MM.1S (cell line): Measurements from ENCODE around the gene CREB5.

ENCODE experiments used
- DNase-seq: peaks from one replicate; pipeline ENCODE4 v3.0.0-alpha.2; 2015
- H2AFZ ChIP-seq: fragments of 300-600 bp; sonication (generic); 2 replicates; pipeline ENCODE4 v1.6.0; 2016; ENCODE audit warnings: antibody characterized with exemption, low read length
- H3F3A ChIP-seq: fragments of 300-600 bp; sonication (generic); 2 replicates; pipeline ENCODE4 v1.6.1; 2016; ENCODE audit warnings: mild to moderate bottlenecking, antibody characterized with exemption, low read length, moderate library complexity, mixed read lengths; ENCODE audit not compliant: insufficient read depth
- H3K27ac ChIP-seq: fragments of 300-600 bp; sonication (generic); 2 replicates; pipeline ENCODE4 v1.5.1; 2016; ENCODE audit warnings: mild to moderate bottlenecking, low read length
- H3K27me3 ChIP-seq: fragments of 300-600 bp; sonication (generic); replicated peaks from 2 replicates; pipeline ENCODE4 v1.6.0; 2016; ENCODE audit warnings: low read length; ENCODE audit not compliant: insufficient read depth
- H3K36me3 ChIP-seq: fragments of 300-600 bp; sonication (generic); replicated peaks from 2 replicates; pipeline ENCODE4 v1.6.1; 2016; ENCODE audit warnings: mild to moderate bottlenecking, low read length, mixed read lengths; ENCODE audit not compliant: insufficient read depth
- H3K4me1 ChIP-seq: fragments of 300-600 bp; sonication (generic); 2 replicates; pipeline ENCODE4 v1.6.1; 2016; ENCODE audit warnings: low read length, mixed read lengths
- H3K4me2 ChIP-seq: fragments of 300-600 bp; sonication (generic); 2 replicates; pipeline ENCODE4 v1.6.0; 2016; ENCODE audit warnings: low read depth, low read length
- H3K4me3 ChIP-seq: fragments of 300-600 bp; sonication (generic); 2 replicates; pipeline ENCODE4 v1.5.1; 2016; ENCODE audit warnings: low read length, mixed read lengths
- H3K79me2 ChIP-seq: fragments of 300-600 bp; sonication (generic); 2 replicates; pipeline ENCODE4 v1.6.1; 2016; ENCODE audit warnings: mixed run types, low read length, mixed read lengths
- H3K9ac ChIP-seq: fragments of 300-600 bp; sonication (generic); 2 replicates; pipeline ENCODE4 v1.6.1; 2016; ENCODE audit warnings: low read length, mixed read lengths
- H3K9me2 ChIP-seq: fragments of 300-600 bp; sonication (generic); replicated peaks from 2 replicates; pipeline ENCODE4 v1.6.1; 2016; ENCODE audit warnings: mild to moderate bottlenecking, low read length, mixed read lengths; ENCODE audit not compliant: insufficient read depth
- H3K9me3 ChIP-seq: fragments of 300-600 bp; sonication (generic); replicated peaks from 2 replicates; pipeline ENCODE4 v1.6.1; 2016; ENCODE audit warnings: mild to moderate bottlenecking, low read length, mixed read lengths; ENCODE audit not compliant: insufficient read depth
- H4K20me1 ChIP-seq: fragments of 300-600 bp; sonication (generic); 2 replicates; pipeline ENCODE4 v1.6.1; 2016; ENCODE audit warnings: mild to moderate bottlenecking, low read length, moderate library complexity, mixed read lengths; ENCODE audit not compliant: insufficient read depth
- EZH2 ChIP-seq: fragments of 300-600 bp; sonication (generic); optimal IDR thresholded peaks from 2 replicates; pipeline ENCODE3; 2017; ENCODE audit warnings: low read depth, mild to moderate bottlenecking, antibody characterized with exemption, low read length, mixed read lengths
- EZH2phosphoT487 ChIP-seq: fragments of 300-600 bp; sonication (generic); IDR thresholded peaks from 2 replicates; pipeline ENCODE4 v1.6.1; 2018; ENCODE audit warnings: antibody characterized with exemption, low read length
- TF ChIP-seq, protein P1 (sequence below): fragments of 300-600 bp; sonication (generic); IDR thresholded peaks from 2 replicates; pipeline ENCODE4 v1.5.1; 2016; ENCODE audit warnings: antibody characterized with exemption, low read length, mixed read lengths

CREB5 gene

DNA sequence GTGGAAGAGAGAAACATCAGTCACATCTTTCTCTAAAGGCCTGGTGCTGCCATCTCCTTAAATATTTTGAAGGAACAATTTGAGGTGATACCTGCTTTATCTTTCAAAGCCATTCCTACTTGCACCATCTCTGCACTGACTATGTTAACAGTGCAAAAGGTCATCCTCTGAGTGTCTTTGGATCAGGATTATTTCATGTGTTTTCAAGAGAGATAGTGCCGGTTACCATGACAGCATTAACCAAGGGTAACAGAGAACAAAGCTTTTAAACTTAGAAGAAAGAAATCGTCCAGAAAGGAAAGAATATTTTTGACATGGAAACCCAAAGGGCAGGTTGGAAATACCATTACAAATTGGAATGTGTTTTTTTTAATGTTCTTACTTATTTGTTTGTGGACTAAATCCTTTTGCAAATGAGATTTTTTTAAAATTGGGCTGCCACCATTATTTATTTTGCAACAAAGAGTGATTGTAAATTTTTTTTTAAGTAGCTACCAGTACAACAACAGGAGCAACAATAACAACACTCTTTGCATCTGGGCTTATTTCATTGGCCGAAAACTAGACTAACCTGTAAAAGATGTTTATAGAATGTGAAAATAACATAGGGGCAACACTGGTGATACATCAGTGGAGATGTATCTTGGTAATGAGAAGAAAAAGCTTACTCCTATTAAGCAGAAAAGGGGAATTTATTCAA, 234.2 kb downstream of the CREB5 start:
- H3K9ac ChIP-seq, result no peak overlapping the region
- no peaks in the 10 kb centered on the region for H3K36me3 ChIP-seq
- no peaks in the 10 kb centered on the region for H3K27me3 ChIP-seq
- no peaks in the 10 kb centered on the region for H4K20me1 ChIP-seq
- H3K79me2 ChIP-seq, result no peaks in the 10 kb centered on the region
- H3K4me1 ChIP-seq, result no peaks in the 10 kb centered on the region
- H3K4me3 ChIP-seq, result no peak overlapping the region
- no peak for TF ChIP-seq EZH2phosphoT487
- no peak for TF ChIP-seq EZH2
- TF ChIP-seq, protein P1, sequence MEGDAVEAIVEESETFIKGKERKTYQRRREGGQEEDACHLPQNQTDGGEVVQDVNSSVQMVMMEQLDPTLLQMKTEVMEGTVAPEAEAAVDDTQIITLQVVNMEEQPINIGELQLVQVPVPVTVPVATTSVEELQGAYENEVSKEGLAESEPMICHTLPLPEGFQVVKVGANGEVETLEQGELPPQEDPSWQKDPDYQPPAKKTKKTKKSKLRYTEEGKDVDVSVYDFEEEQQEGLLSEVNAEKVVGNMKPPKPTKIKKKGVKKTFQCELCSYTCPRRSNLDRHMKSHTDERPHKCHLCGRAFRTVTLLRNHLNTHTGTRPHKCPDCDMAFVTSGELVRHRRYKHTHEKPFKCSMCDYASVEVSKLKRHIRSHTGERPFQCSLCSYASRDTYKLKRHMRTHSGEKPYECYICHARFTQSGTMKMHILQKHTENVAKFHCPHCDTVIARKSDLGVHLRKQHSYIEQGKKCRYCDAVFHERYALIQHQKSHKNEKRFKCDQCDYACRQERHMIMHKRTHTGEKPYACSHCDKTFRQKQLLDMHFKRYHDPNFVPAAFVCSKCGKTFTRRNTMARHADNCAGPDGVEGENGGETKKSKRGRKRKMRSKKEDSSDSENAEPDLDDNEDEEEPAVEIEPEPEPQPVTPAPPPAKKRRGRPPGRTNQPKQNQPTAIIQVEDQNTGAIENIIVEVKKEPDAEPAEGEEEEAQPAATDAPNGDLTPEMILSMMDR, result no peak
- no peaks in the 10 kb centered on the region for H3K9me2 ChIP-seq
- no peak overlapping the region for H2AFZ ChIP-seq
- no peak overlapping the region for H3K27ac ChIP-seq
- no peak overlapping the region for H3K4me2 ChIP-seq
- no peak for DNase-seq
- no peaks in the 10 kb centered on the region for H3K9me3 ChIP-seq
- no peaks in the 10 kb centered on the region for H3F3A ChIP-seq

DNA sequence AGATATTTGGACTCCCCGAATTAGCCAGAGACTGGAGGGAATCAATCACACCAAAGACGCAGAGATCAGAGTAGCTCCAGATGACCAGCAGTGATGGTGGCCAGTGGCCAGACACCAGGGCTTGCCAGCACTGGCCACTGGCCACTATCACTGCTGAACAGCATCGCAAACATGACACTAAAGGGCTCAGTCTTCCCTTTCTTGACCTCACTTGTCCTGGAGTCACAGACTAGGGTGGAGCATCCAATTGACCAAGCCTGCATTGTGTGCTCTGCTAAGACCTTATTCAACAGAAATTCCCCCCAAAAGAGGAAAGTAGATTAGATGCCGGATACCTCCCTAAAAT, 234.7 kb downstream of the CREB5 start:
- Histone ChIP-seq H3K4me1 (no peaks in the 10 kb centered on the region), H3K36me3 (no peaks in the 10 kb centered on the region), H3K79me2 (no peaks in the 10 kb centered on the region), H2AFZ (no peak overlapping the region), H3F3A (no peaks in the 10 kb centered on the region), H3K9me3 (no peaks in the 10 kb centered on the region), H3K9ac (no peak overlapping the region), H3K9me2 (no peaks in the 10 kb centered on the region), H3K27me3 (no peaks in the 10 kb centered on the region), H4K20me1 (no peaks in the 10 kb centered on the region), H3K27ac (no peak overlapping the region), H3K4me2 (no peak overlapping the region), H3K4me3 (no peak overlapping the region)
- TF ChIP-seq, protein P1, result no peak
- TF ChIP-seq EZH2phosphoT487, result no peak
- TF ChIP-seq EZH2, result no peak
- no peak for DNase-seq

DNA sequence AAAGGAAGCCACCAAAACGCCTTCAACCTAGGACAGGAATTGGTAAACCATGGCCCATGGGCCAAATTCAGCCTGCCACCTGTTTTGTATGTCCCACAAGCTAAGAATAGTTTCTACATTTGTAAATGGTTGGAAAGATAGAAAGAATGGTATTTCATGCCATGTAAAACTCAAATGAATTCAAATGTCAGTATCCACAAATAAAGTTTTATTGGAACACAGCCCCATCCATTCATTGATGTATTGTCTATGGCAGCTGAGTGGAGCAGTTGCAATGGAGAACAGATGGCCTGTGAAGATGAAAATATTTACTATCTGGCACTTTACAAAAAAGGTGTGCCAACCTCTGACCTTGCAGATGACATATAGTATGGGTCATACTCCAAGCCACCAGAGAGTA, 236.9 kb downstream of the CREB5 start:
- no peaks in the 10 kb centered on the region for H4K20me1 ChIP-seq

More for the DNA sequence above, 236.9 kb downstream of the CREB5 start:
- Histone ChIP-seq H3K27ac (no peak overlapping the region), H3K9me2 (no peaks in the 10 kb centered on the region), H3K79me2 (no peaks in the 10 kb centered on the region), H3K9ac (no peak overlapping the region), H3K36me3 (no peaks in the 10 kb centered on the region), H3F3A (no peaks in the 10 kb centered on the region), H3K9me3 (no peaks in the 10 kb centered on the region), H2AFZ (no peak overlapping the region), H3K4me3 (no peak overlapping the region), H3K4me1 (no peaks in the 10 kb centered on the region), H3K27me3 (no peaks in the 10 kb centered on the region), H3K4me2 (no peak overlapping the region)
- DNase-seq, result no peak
- TF ChIP-seq, protein P1, result no peak
